Kidney (tissue), 14 donors: ENCODE results near the gene TSPAN3. TPM values are rescaled to one million over a fixed set of nuclear protein-coding genes. Genes with fewer than 3 reads are reported as not detected.

Experiments
- DNase-seq, 5 donors: peaks; one replicate each; pipeline ENCODE4 v3.0.0-alpha.2; 2013 to 2020
- FAIRE-seq: peaks from 2 replicates; lab custom pipeline; 2012; peaks lifted over from hg19 to GRCh38; lab: Jason Lieb, UNC
- H3K27ac ChIP-seq, 2 donors: one replicate each; pipeline ENCODE4 v1.7.0; 2013; ENCODE audit warnings: low read depth in 2 of 2, low read length in 2 of 2, inconsistent platforms in 1 of 2
- H3K27me3 ChIP-seq: one replicate; pipeline ENCODE4 v1.7.1; 2013; ENCODE audit warnings: low read length, inconsistent platforms; ENCODE audit not compliant: control insufficient read depth, insufficient read depth
- H3K36me3 ChIP-seq, 3 donors: one replicate each; pipeline versions ENCODE4 v1.7.0 to v1.7.1; 2013; ENCODE audit warnings: low read length in 3 of 3, control low read depth in 1 of 3, inconsistent platforms in 1 of 3; ENCODE audit not compliant: insufficient read depth in 3 of 3, control insufficient read depth in 2 of 3
- H3K4me1 ChIP-seq, 3 donors: one replicate each; pipeline versions ENCODE4 v1.7.0 to v1.7.1; 2013; ENCODE audit warnings: low read length in 3 of 3, inconsistent platforms in 1 of 3, low read depth in 1 of 3; ENCODE audit not compliant: control insufficient read depth in 2 of 3, insufficient read depth in 2 of 3
- H3K4me3 ChIP-seq, 3 donors: one replicate each; pipeline versions ENCODE4 v1.7.0 to v1.8.1; 2013; ENCODE audit warnings: low read length in 3 of 3, control low read depth in 1 of 3, inconsistent platforms in 1 of 3
- H3K9ac ChIP-seq, 3 donors: one replicate each; pipeline versions ENCODE4 v1.7.0 to v1.7.1; 2013; ENCODE audit warnings: low read length in 3 of 3, control low read depth in 1 of 3, inconsistent platforms in 1 of 3
- H3K9me3 ChIP-seq, 3 donors: one replicate each; pipeline versions ENCODE4 v1.7.0 to v1.7.1; 2013; ENCODE audit warnings: low read length in 3 of 3, control low read depth in 1 of 3, inconsistent platforms in 1 of 3; ENCODE audit not compliant: control insufficient read depth in 2 of 3, insufficient read depth in 1 of 3
- intact Hi-C: fragments of 100-400 bp; cut with DNase I; formaldehyde crosslinking; loops from one replicate; pipeline ENCODE4 v1.11.1; 2022
- polyA plus RNA-seq: library from polyadenylated mRNA; stranded (reverse); fragments of 350-450 nt; fragmentation: Illumina TruSeq; extraction: RNeasy Lipid Tissue Mini Kit (QIAGEN cat#74804); gene quantifications from one replicate; pipeline ENCODE4 v1.2.3, GENCODE V29; 2014; ENCODE audit warnings: low read depth, low replicate concordance; ENCODE audit not compliant: insufficient read depth
- total RNA-seq: library from RNA; stranded (reverse); fragmentation: NEBNext Ultra II Directional; extraction: Animal tissue kit (Norgen Biotek cat#: 25700); gene quantifications from one replicate; pipeline ENCODE4 v1.2.1, GENCODE V29; 2021
- TF ChIP-seq, protein P1 (sequence below): IDR thresholded peaks from 3 replicates; pipeline ENCODE4 v1.5.1; 2012; ENCODE audit warnings: mild to moderate bottlenecking, moderate library complexity, borderline replicate concordance; ENCODE audit not compliant: insufficient read depth; ENCODE audit errors: extremely low read depth
- donor health status: control.
- donor health status: control.
- donor health status: control.
- donor health status: control.
- donor health status: control.
- donor health status: DM: yes; HTN: yes; CAD: no.
- donor health status: Normal renal cell carcinoma (clear cell type).

TSPAN3 gene
- total and polyA plus RNA-seq, 2 donors from 2014 or later: 245 to 273 TPM

DNA sequence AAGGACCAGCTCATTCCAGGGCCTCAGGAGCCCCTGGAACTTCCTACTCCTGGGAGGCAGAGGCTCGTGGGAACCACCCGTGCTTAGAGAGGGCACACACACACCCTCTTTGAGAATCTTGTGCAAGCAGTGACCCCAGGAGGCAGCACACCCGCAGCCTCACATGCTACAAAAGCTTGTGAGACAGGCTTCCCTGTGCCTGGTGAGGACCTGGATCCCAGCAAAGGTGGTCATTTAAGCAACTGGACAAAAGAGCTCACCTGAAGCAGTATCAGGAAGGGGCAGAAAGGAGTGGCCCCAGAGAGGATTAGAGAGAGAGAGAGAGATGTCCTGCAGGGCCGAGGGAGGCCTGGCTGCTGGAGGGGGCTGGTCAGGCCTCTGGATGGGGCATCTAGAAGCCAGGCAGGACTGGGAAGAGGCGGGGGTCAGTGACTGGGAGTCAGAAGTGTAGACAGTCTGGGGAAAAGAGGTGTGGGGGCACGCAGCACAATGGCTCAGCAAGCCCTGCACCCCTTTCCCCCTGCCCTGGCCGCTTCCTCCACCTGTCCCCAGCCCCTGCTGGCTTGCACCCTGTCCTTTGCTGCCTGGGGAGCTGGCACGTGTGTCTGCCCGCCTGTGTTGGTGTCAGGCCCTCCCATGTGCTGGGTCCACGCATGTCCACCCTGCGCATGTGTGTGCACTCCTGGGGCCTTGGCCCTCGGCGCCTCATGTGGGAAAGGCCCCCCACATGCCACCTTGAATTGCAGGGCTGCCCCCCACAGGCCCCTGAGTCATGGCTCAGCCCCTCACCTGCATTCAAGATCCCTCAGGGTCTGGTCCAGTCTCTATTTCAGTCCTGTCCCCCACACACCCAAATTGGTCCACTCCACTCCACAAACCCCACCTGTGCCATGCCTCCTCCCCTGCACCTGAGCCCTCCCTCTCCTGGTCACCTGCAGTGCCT is 36.9 kb downstream of the TSPAN3 start:
- H3K27me3 ChIP-seq: no peaks in the 10 kb centered on the region
- no peak for FAIRE-seq
- peaks cover 0 to 3% (median 0%) of the 10 kb centered on the region in 3 donors for H3K36me3 ChIP-seq
- peak in 3 of 5 donors; percentile 10 to 58 (median 44) for DNase-seq
- H3K4me1 ChIP-seq: no peaks in the 10 kb centered on the region
- intact Hi-C loops: no loop called here
- H3K4me3 ChIP-seq: no peak overlapping the region
- TF ChIP-seq, protein P1, sequence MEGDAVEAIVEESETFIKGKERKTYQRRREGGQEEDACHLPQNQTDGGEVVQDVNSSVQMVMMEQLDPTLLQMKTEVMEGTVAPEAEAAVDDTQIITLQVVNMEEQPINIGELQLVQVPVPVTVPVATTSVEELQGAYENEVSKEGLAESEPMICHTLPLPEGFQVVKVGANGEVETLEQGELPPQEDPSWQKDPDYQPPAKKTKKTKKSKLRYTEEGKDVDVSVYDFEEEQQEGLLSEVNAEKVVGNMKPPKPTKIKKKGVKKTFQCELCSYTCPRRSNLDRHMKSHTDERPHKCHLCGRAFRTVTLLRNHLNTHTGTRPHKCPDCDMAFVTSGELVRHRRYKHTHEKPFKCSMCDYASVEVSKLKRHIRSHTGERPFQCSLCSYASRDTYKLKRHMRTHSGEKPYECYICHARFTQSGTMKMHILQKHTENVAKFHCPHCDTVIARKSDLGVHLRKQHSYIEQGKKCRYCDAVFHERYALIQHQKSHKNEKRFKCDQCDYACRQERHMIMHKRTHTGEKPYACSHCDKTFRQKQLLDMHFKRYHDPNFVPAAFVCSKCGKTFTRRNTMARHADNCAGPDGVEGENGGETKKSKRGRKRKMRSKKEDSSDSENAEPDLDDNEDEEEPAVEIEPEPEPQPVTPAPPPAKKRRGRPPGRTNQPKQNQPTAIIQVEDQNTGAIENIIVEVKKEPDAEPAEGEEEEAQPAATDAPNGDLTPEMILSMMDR: no peak
- H3K9me3 ChIP-seq: no peaks in the 10 kb centered on the region
- H3K27ac ChIP-seq: no peak overlapping the region
- H3K9ac ChIP-seq: no peak overlapping the region

DNA sequence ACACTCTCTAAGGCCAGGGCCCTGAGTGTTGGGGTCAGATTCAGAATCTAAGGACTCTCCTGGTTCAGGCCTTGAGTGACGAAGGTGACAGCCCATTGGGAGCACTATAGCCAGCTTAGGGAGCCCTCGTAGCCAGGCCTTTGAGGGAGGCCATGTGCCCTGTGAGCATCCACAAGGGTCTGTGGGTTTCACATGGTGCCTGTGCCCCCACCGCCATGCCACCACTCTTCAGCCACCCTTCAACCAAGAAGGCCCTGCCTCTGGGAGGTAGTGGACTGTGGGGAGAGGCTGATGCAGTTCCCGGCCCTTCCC is 37.5 kb downstream of the TSPAN3 start:
- Histone ChIP-seq H3K9me3 (no peaks in the 10 kb centered on the region), H3K4me3 (no peak overlapping the region), H3K9ac (no peak overlapping the region), H3K27ac (no peak overlapping the region), H3K36me3 (peaks cover 0 to 3% (median 0%) of the 10 kb centered on the region in 3 donors), H3K27me3 (no peaks in the 10 kb centered on the region), H3K4me1 (peaks cover 0 to 2% (median 0%) of the 10 kb centered on the region in 3 donors)
- intact Hi-C loops: no loop called here
- FAIRE-seq (no peak), DNase-seq (peak in 1 of 5 donors; percentile 7)
- TF ChIP-seq, protein P1: no peak

DNA sequence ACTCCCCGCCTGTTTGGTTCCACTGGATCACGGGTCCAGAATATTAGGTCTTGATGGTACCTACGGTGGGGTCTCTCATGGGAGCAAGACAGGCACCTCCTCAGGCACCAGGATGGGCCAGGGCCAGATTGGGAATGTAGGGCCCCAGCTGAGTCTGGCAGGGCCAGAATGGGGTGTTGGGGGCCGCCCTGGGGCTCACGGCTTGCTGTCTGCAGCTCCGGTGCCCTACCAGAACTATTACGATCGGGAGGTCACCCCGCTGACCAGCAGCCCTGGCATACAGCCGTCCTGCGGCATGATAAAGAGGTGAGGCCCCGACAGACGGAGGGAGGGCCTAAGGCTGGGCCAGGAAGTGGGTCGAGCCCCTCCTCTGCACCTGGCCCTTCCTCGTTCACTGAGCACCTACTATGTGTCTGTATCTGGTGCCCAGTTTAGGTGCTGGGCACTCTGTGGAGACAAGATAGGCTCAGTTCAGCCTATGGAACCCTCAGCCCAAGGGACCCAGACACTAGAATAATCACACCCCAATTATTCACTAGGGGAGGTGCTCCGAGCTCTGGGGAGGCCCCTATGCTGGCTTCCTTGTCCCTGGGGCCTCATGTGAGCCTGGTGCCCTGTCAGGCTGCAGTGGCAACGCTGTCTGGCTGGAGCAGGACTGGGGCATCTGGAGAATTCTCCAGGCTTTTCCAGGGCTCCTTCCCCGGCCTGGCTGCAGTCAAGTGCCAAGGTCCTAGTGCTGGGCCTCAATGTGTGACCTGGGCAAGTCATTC is 38.1 kb downstream of the TSPAN3 start:
- DNase-seq: peak in 1 of 5 donors; percentile 49
- Histone ChIP-seq H3K4me1 (peaks cover 0 to 5% (median 0%) of the 10 kb centered on the region in 3 donors), H3K27ac (no peak overlapping the region), H3K36me3 (peaks cover 0 to 3% (median 0%) of the 10 kb centered on the region in 3 donors), H3K9me3 (no peaks in the 10 kb centered on the region), H3K9ac (no peak overlapping the region), H3K27me3 (no peaks in the 10 kb centered on the region), H3K4me3 (no peak overlapping the region)
- intact Hi-C loops: no loop called here
- TF ChIP-seq, protein P1: no peak
- no peak for FAIRE-seq
